ENCODE measurements around the gene FSD1.

DNA sequence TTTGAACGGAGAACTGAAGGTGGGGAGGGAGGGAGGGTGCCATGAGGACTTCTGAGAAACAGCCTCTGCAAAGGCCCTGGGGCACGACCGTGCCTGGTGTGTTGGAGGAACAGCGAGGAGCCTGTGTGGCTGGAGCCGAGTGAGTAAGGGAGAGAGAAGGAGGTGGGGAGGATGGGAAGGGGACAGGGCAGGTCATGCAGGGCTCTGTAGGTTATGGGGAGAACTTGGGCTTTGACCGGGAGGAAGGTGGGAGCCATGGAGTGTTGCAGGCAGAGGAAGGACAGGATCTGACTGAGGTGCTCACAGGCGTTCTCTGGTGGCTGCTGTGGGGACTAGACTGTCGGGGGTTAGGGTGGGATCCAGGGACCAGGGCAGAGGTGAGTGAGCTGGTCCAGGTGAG is 45.7 kb downstream of the FSD1 start:
- TF ChIP-seq, protein P1, sequence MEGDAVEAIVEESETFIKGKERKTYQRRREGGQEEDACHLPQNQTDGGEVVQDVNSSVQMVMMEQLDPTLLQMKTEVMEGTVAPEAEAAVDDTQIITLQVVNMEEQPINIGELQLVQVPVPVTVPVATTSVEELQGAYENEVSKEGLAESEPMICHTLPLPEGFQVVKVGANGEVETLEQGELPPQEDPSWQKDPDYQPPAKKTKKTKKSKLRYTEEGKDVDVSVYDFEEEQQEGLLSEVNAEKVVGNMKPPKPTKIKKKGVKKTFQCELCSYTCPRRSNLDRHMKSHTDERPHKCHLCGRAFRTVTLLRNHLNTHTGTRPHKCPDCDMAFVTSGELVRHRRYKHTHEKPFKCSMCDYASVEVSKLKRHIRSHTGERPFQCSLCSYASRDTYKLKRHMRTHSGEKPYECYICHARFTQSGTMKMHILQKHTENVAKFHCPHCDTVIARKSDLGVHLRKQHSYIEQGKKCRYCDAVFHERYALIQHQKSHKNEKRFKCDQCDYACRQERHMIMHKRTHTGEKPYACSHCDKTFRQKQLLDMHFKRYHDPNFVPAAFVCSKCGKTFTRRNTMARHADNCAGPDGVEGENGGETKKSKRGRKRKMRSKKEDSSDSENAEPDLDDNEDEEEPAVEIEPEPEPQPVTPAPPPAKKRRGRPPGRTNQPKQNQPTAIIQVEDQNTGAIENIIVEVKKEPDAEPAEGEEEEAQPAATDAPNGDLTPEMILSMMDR (IDR thresholded peaks at IDR 0.05), result no peak
- no peak for TF ChIP-seq POLR2A (IDR thresholded peaks at IDR 0.05)

All from Peyer's patch (tissue), 4 donors.